ENCODE results near the gene FKBP11.
A peak's percentile ranks its signal among the peaks of the same experiment; 100 is the strongest.
"Not testable (repeated sequence)": the region's sequence is repeated elsewhere in the genome, so short reads cannot be mapped to it uniquely, and the experiment has no call there.

Gene FKBP11

GRCh38 chr12:48903363-48903981 lies 21.8 kb downstream of the FKBP11 start:
- no peak for DNase-seq

GRCh38 chr12:48901278-48901677 lies 24.0 kb downstream of the FKBP11 start:
- no peak for DNase-seq

DNA sequence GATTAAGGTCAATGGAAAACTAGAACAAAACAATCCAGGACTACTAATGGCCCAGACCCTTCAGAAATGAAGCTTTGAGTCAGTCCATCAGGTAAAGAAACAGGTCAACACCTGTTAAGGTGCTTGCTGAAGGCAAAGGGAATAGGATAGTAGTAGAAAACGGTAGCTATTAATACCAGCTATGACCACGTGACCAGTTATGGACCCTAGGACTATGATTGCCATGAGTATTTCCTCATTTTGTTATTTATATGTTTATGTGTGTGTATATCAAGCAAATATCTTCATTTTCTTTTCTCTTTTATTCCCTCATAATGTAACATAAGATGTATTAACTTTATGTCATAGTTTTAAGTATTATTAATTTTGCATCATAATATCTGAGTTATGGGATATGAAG lies 25.6 kb downstream of the FKBP11 start:
- no peak for DNase-seq

DNA sequence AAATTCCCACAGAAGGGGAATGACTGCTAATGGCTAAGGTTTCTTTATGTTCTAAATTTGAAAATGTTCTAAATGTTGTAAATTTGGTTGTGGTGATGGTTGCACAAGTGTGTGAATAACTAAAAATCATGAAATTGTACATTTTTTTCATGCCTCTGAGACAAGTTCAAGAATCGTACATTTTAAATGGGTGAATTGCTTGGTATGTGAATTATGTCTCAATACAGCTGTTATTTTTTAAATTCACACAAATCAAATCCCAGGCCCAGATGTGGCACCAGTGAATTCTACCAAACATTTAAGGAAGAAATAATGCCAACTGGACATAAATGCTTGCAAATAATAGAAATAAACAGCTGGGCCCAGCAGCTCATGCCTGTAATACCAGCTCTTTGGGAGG lies 31.0 kb downstream of the FKBP11 start:
- no peak for DNase-seq

- DNase-seq, result peak; percentile 74
Measured at GRCh38 chr12:48890657-48891418, 34.5 kb downstream of the FKBP11 start.

DNA sequence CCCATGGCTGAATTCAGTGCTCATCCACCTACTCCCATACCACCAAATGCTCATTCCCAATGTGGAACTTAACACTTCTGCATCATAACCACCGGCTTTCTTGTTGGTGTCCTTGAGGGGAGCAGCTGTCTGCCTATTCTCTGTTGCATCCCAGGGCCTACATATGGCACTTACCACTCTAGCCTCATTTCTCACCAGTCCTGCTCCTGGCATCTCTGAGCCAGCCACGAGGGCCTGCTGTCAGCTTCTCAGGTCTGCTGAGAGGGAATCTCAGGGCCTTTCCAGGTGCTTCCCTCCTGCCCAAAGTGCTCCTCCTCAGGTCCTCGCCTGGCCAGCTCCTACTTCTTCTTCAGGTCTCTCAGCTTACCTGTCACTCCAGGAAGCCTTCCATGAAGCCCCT lies 35.6 kb downstream of the FKBP11 start:
- DNase-seq, result no peak

DNA sequence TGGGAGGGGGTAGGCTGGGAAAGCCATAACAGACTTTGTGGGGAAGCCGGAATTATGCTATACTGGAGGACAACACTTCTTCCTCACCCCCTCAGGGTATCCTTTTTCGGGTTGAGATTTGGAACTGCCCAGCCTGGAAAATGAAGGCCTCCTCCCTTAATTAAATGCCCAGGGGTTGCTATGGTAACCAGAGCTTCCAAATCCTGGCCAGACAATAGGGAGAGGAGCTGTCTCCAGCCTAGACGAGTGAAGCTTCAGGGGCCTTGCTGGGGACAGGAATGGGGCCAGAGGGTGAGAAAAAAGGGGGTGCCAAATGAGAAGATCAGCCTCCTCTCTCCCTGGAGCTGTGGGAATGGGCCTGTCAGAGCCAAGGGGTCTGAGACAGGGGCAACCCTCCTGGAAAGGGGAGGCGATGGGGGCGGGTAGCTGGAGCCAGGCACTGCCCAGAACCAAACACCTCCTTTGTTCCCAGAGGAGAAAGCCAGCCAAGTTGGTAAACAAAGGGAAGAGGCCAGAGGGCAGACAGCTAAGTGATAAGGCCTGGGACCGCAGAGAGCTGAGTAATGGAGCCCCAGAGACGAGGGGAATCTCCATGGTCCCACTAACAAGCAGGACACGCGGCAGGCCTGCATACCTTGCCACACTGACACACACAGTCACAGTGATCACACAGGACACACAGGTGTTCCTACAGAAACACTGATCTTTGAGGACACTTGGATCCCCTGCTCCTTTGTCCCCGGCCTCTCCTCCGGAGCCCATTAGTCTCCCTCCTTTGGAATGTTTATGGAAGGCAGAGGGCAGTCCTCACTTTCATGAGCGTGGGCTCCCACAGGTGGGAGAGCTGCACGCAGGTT lies 41.8 kb downstream of the FKBP11 start:
- DNase-seq, result no peak

DNA sequence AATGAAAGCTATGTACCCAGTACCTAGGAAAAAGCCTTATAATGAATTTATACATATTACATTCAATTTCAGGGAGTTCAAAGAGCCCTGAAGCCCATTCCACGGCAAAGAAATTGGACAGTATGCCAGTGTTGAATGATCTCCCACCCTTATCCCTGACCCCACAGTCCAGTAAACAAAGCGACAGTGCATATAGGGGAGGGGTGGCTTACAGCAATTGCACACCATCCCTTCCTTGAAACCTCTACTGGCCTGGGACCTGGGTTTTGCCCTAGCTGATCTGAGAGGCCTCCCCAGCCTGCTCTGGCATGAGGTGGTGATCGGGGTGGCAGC lies 42.4 kb downstream of the FKBP11 start:
- no peak for DNase-seq

- DNase-seq, result no peak
Measured at GRCh38 chr12:48882315-48882687, 43.0 kb downstream of the FKBP11 start.

DNA sequence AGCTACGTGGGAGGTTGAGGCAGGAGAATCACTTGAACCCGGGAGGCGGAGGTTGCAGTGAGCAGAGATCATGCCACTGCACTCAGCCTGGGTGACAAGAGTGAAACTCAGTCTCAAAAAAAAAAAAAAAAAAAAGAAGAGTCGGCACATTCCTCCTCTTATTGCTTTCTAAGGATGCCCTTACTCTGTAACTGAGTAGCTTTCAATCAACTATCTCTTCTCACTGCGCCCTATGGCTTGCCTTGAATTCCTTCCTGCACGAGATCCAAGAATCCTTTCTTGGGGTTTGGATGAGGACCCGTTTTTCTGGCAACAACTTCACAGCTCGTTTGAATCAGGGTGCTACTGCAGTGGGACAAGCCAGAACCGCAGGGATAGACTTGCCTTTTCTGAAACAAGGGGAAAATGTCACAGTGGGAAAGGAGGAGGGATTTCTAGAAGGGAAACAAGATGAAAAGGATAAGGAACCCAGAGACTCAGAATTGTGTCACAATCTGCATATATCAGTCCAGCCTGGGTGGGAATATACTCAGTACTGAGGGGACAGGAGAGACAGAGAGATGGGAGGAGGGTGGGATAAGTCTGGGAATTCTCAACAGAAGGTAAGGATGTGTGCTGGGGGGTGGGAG lies 43.5 kb downstream of the FKBP11 start:
- DNase-seq, result no peak

DNA sequence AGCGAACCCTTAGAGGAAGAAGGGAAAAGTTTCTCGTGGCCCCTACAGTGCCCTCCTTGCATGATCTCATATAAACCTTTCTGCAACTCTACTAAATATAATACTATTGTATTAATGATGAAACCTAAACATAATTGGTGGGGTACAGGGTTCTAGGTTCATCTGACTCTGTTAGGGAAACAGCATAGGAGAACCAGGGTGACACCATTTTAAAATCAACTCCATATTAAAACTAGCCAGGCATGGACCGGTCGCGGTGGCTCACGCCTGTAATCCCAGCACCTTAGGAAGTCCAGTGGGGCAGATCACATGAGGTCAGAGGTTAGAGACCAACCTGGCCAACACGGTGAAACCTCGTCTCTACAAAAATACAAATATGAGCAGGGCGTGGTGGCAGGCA lies 44.6 kb downstream of the FKBP11 start:
- no peak for DNase-seq

- no peak for DNase-seq
Measured at GRCh38 chr12:48878548-48878947, 46.7 kb downstream of the FKBP11 start.

- no peak for DNase-seq
Measured at GRCh38 chr12:48875944-48876515, 49.3 kb downstream of the FKBP11 start.

GRCh38 chr12:48873534-48873933 lies 51.8 kb downstream of the FKBP11 start:
- DNase-seq, result not testable (repeated sequence)

DNA sequence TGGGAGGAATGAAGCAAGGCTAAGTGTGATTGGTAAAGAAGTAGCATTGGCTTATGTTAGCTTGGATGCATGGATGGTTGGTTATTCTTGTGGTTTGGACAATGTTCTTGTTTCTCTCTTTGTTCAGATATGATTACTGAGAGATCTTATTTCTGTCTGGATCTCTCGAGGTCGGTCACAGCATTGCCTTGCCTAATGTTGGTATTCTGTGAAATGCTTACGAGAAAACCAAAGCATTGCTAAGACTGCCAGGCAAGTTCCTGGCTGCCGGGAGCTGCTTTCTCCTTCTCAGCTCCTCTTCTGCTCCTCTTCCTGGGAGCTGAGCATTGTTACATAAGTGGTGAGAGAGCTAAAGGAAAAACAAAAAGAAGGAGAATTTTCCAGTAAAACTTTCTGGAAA lies 52.2 kb downstream of the FKBP11 start:
- DNase-seq, result no peak

Data from RPMI8226 (cell line).